IMR-90 (cell line): ENCODE data around the gene CREB1.

ENCODE experiments used
- CTCF ChIP-seq: conservative IDR thresholded peaks from 2 replicates; pipeline ENCODE4 v1.5.1; 2012; ENCODE audit warnings: mild to moderate bottlenecking, low read depth, low read length, improper control_type of control experiment
- POLR2A ChIP-seq: IDR thresholded peaks from 2 replicates; pipeline ENCODE4 v1.6.1; 2012; ENCODE audit warnings: mild to moderate bottlenecking, low read depth, low read length
- SMC3 ChIP-seq: fragments of 150-350 bp; IDR thresholded peaks from 2 replicates; pipeline ENCODE4 v1.6.1; 2016; ENCODE audit warnings: low read depth, mild to moderate bottlenecking, antibody characterized with exemption, low read length, moderate library complexity

GRCh38 chr2:207511851-207512250 is 17.9 kb upstream of the CREB1 start:
- TF ChIP-seq POLR2A (no peak), CTCF (no peak), SMC3 (no peak)
